ENCODE results near the gene CCL20.

DNA sequence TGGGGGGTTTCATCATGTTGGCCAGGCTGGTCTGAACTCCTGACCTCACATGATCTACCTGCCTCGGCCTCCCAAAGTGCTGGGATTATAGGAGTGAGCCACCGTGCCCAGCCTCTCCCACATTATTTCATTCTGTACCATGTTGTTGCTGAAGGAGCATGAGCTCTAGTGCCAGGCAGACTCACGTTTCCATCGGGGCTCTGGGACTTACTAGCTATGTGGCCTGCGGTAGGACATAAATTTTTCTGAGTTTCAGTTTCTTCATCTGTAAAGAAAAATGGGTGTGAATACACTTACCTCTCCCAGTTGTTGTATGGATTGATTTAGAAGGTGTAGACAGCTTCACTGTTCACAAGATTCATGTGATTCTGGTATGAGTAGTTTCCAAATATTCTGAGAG is 30.8 kb upstream of the CCL20 start:
- TF ChIP-seq CTCF (tag by site-specific recombination; IDR thresholded peaks at IDR 0.05) (no peak), PRDM1 (tag by site-specific recombination; IDR thresholded peaks at IDR 0.05) (no peak), ZNF830 (tag by site-specific recombination; IDR thresholded peaks at IDR 0.05; ENCODE audit: low read depth) (no peak), YY1 (tag by site-specific recombination; IDR thresholded peaks at IDR 0.05) (no peak), ZNF23 (tag by site-specific recombination; IDR thresholded peaks at IDR 0.05; ENCODE audit: borderline replicate concordance) (no peak), ZNF610 (tag by site-specific recombination; IDR thresholded peaks at IDR 0.05; ENCODE audit: borderline replicate concordance) (no peak), ZNF645 (tag by site-specific recombination; IDR thresholded peaks at IDR 0.05) (no peak)
- TF ChIP-seq, protein P1, sequence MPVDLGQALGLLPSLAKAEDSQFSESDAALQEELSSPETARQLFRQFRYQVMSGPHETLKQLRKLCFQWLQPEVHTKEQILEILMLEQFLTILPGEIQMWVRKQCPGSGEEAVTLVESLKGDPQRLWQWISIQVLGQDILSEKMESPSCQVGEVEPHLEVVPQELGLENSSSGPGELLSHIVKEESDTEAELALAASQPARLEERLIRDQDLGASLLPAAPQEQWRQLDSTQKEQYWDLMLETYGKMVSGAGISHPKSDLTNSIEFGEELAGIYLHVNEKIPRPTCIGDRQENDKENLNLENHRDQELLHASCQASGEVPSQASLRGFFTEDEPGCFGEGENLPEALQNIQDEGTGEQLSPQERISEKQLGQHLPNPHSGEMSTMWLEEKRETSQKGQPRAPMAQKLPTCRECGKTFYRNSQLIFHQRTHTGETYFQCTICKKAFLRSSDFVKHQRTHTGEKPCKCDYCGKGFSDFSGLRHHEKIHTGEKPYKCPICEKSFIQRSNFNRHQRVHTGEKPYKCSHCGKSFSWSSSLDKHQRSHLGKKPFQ (tag by site-specific recombination; IDR thresholded peaks at IDR 0.05) = no peak
- TF ChIP-seq, protein P2, sequence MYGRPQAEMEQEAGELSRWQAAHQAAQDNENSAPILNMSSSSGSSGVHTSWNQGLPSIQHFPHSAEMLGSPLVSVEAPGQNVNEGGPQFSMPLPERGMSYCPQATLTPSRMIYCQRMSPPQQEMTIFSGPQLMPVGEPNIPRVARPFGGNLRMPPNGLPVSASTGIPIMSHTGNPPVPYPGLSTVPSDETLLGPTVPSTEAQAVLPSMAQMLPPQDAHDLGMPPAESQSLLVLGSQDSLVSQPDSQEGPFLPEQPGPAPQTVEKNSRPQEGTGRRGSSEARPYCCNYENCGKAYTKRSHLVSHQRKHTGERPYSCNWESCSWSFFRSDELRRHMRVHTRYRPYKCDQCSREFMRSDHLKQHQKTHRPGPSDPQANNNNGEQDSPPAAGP (tag by site-specific recombination; IDR thresholded peaks at IDR 0.05) = no peak
- TF ChIP-seq, protein P3, sequence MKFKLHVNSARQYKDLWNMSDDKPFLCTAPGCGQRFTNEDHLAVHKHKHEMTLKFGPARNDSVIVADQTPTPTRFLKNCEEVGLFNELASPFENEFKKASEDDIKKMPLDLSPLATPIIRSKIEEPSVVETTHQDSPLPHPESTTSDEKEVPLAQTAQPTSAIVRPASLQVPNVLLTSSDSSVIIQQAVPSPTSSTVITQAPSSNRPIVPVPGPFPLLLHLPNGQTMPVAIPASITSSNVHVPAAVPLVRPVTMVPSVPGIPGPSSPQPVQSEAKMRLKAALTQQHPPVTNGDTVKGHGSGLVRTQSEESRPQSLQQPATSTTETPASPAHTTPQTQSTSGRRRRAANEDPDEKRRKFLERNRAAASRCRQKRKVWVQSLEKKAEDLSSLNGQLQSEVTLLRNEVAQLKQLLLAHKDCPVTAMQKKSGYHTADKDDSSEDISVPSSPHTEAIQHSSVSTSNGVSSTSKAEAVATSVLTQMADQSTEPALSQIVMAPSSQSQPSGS (tag by site-specific recombination; IDR thresholded peaks at IDR 0.05; ENCODE audit: low read depth) = no peak
